H1 (cell line): ENCODE data around the gene TIMELESS.
"Not testable (repeated sequence)": the region's sequence is repeated elsewhere in the genome, so short reads cannot be mapped to it uniquely, and the experiment has no call there.

ENCODE experiments used
- CREB1 ChIP-seq: IDR thresholded peaks from 2 replicates; pipeline ENCODE4 v1.6.1; 2012; ENCODE audit warnings: inconsistent platforms
- CTCF ChIP-seq, 3 experiments: IDR thresholded peaks; 1 replicate in 2 of 3; 2 replicates in 1 of 3; pipeline versions ENCODE4 v1.5.1 to v1.6.1; 2011; ENCODE audit warnings: low read length in 3 of 3, mild to moderate bottlenecking in 3 of 3, inconsistent platforms in 2 of 3, low read depth in 1 of 3, moderate library complexity in 1 of 3; ENCODE audit not compliant: insufficient read depth in 1 of 3; ENCODE audit errors: control extremely low read depth in 1 of 3
- EP300 ChIP-seq, 2 experiments: IDR thresholded peaks; 1 replicate in 1 of 2; 2 replicates in 1 of 2; pipeline ENCODE4 v1.6.1; 2011 to 2012; ENCODE audit warnings: low read depth in 2 of 2, low read length in 2 of 2, mild to moderate bottlenecking in 2 of 2, borderline replicate concordance in 1 of 2, inconsistent platforms in 1 of 2, moderate library complexity in 1 of 2
- JUN ChIP-seq: IDR thresholded peaks from 2 replicates; pipeline ENCODE4 v1.6.1; 2011; ENCODE audit warnings: low read depth, mild to moderate bottlenecking, improper control_type of control experiment, low read length
- MAX ChIP-seq: IDR thresholded peaks from 2 replicates; pipeline ENCODE4 v1.6.1; 2012; ENCODE audit warnings: inconsistent platforms
- POLR2A ChIP-seq, 2 experiments: IDR thresholded peaks; 1 replicate in 1 of 2; 2 replicates in 1 of 2; pipeline ENCODE4 v1.6.1; 2011; ENCODE audit warnings: low read depth in 2 of 2, low read length in 2 of 2, mild to moderate bottlenecking in 2 of 2; ENCODE audit errors: control extremely low read depth in 1 of 2
- SRF ChIP-seq: IDR thresholded peaks from 2 replicates; pipeline ENCODE4 v1.6.1; 2011; ENCODE audit warnings: mild to moderate bottlenecking, low read depth, low read length, moderate library complexity

- TF ChIP-seq CREB1; POLR2A (IDR thresholded peaks at IDR 0.05; ENCODE audit: control extremely low read depth in 1 of 2, low read depth in 2 of 2, low read length in 2 of 2); CTCF (IDR thresholded peaks at IDR 0.05; ENCODE audit: control extremely low read depth in 1 of 3, insufficient read depth in 1 of 3, low read depth in 1 of 3, low read length in 3 of 3); EP300 (IDR thresholded peaks at IDR 0.05; ENCODE audit: borderline replicate concordance in 1 of 2, low read depth in 2 of 2, low read length in 2 of 2); JUN; SRF; MAX: not testable (repeated sequence)
Measured at GRCh38 chr12:56404227-56404626, 45.0 kb downstream of the TIMELESS start.
